ENCODE measurements around the gene MUS81. TPM values are rescaled to one million over a fixed set of nuclear protein-coding genes. Genes with fewer than 3 reads are reported as not detected.

MUS81 gene
- total and polyA plus RNA-seq, 9 of the 15 experiments (the other 6 are each of a cell fraction or from before 2014, with no cell fraction given) = 13.4 to 118 (median 53.7) TPM

DNA sequence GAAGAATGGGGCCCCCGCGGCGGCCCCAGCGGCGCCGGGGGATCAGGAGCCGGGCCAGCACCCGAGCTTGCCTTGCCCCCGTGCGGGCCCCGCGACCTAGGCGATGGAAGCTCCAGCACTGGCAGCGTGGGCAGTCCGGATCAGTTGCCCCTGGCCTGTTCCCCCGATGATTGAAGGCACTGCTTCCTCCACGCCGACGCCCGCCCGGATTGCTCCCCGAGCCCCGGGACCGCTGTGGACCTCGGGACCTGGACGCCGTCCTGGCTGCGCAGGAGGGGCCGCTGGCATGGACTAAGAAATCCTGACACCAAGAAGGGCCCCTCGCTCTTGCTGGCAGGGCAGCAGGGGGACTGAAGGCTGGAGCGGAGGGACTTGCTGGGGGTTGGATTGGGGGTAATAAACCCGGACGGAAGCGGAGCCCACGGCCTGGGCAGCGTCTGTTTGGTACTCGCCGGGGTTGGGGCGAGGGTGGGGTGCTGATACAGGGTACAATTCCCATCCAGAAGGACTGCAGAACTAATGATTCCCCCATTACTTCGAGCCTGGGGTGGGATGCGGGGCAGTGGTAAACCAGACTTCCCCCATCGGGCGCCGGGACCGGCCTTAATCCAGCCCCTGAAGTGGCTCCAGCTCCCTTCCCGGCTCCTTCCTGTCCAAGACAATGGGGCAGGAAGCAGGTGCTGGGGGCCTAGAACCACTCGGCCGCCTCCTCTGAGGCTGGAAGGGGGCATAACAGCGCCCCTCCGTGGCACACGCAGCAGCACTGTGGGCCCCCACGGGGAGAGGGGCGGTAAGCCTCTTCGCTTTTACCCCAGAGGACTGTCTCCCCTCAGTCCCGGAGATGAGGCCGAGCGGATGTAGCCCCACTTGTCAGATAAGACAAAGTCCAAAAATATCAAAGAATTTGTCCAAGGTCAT is 31.2 kb downstream of the MUS81 start (continued):
- TF ChIP-seq CBFA2T2 (conservative IDR thresholded peaks at IDR 0.05) (no peak), MYBL2 (IDR thresholded peaks at IDR 0.05; ENCODE audit: low read depth) (no peak), MYBL2 (CRISPR knock-in tag; IDR thresholded peaks at IDR 0.05; ENCODE audit: borderline replicate concordance) (no peak), EHMT2 (IDR thresholded peaks at IDR 0.05) (no peak), LARP7 (IDR thresholded peaks at IDR 0.05) (no peak), CREBBP (IDR thresholded peaks at IDR 0.05; ENCODE audit: low read depth, low read length) (no peak), NFRKB (IDR thresholded peaks at IDR 0.05; ENCODE audit: low read depth) (no peak), HNRNPUL1 (IDR thresholded peaks at IDR 0.05; ENCODE audit: low read length) (no peak), ZNF282 (CRISPR knock-in tag; IDR thresholded peaks at IDR 0.05) (no peak), NFE2 (IDR thresholded peaks at IDR 0.05; ENCODE audit: low read depth) (no peak; the same call in 1 of the 2 replicates), ZNF668 (CRISPR knock-in tag; IDR thresholded peaks at IDR 0.05) (no peak), CBX3 (IDR thresholded peaks at IDR 0.05; ENCODE audit: borderline replicate concordance in 1 of 2, low read length in 2 of 2) (no peak), NFE2L1 (tag; IDR thresholded peaks at IDR 0.05; ENCODE audit: borderline replicate concordance, low read depth) (no peak), SREBF1 (IDR thresholded peaks at IDR 0.05; ENCODE audit: borderline replicate concordance, low read depth, low read length) (no peak), ZNF184 (CRISPR knock-in tag; IDR thresholded peaks at IDR 0.05) (no peak), EZH2 (IDR thresholded peaks at IDR 0.05; ENCODE audit: borderline replicate concordance, low read depth, low read length) (no peak), ZNF24 (IDR thresholded peaks at IDR 0.05) (peak; percentile 57; the same call in 1 of the 2 replicates), SPI1 (IDR thresholded peaks at IDR 0.05; ENCODE audit: borderline replicate concordance, low read depth, low read length) (no peak), RAD21 (CRISPR knock-in tag; conservative IDR thresholded peaks at IDR 0.05 in 1 of 2, IDR thresholded peaks at IDR 0.05 in 1 of 2) (peak; percentile 6 to 42; a peak in 2 of 4 replicates), RFX7 (CRISPR knock-in tag; IDR thresholded peaks at IDR 0.05) (no peak), SLC30A9 (CRISPR knock-in tag; IDR thresholded peaks at IDR 0.05) (no peak), TAL1 (IDR thresholded peaks at IDR 0.05) (no peak), RCOR1 (IDR thresholded peaks at IDR 0.05; ENCODE audit: borderline replicate concordance in 1 of 2, low read depth in 2 of 2, low read length in 2 of 2) (no peak; a peak in 1 of 4 replicates), POLR2AphosphoS5 (IDR thresholded peaks at IDR 0.05; ENCODE audit: control insufficient read depth, insufficient read depth, low read depth, low read length) (peak; percentile 63; the same call in 1 of the 2 replicates), NRF1 (conservative IDR thresholded peaks at IDR 0.05 in 1 of 2, IDR thresholded peaks at IDR 0.05 in 1 of 2) (no peak; a peak in 1 of 4 replicates)
- TF ChIP-seq, protein P1, sequence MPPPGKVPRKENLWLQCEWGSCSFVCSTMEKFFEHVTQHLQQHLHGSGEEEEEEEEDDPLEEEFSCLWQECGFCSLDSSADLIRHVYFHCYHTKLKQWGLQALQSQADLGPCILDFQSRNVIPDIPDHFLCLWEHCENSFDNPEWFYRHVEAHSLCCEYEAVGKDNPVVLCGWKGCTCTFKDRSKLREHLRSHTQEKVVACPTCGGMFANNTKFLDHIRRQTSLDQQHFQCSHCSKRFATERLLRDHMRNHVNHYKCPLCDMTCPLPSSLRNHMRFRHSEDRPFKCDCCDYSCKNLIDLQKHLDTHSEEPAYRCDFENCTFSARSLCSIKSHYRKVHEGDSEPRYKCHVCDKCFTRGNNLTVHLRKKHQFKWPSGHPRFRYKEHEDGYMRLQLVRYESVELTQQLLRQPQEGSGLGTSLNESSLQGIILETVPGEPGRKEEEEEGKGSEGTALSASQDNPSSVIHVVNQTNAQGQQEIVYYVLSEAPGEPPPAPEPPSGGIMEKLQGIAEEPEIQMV (tag; conservative IDR thresholded peaks at IDR 0.05; ENCODE audit: low read depth) = no peak
- TF ChIP-seq, protein P2, sequence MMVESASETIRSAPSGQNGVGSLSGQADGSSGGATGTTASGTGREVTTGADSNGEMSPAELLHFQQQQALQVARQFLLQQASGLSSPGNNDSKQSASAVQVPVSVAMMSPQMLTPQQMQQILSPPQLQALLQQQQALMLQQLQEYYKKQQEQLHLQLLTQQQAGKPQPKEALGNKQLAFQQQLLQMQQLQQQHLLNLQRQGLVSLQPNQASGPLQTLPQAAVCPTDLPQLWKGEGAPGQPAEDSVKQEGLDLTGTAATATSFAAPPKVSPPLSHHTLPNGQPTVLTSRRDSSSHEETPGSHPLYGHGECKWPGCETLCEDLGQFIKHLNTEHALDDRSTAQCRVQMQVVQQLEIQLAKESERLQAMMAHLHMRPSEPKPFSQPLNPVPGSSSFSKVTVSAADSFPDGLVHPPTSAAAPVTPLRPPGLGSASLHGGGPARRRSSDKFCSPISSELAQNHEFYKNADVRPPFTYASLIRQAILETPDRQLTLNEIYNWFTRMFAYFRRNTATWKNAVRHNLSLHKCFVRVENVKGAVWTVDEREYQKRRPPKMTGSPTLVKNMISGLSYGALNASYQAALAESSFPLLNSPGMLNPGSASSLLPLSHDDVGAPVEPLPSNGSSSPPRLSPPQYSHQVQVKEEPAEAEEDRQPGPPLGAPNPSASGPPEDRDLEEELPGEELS (CRISPR knock-in tag; IDR thresholded peaks at IDR 0.05; ENCODE audit: borderline replicate concordance) = no peak
